GM18526 (cell line): ENCODE data around the gene DMRT3.

Experiments
- POLR2A ChIP-seq: IDR thresholded peaks from 3 replicates; pipeline ENCODE4 v1.6.1; 2011; ENCODE audit not compliant: insufficient read length; ENCODE audit errors: extremely low read depth

The DMRT3 gene

GRCh38 chr9:976258-976942, at the start of gene DMRT3:
TSS of gene DMRT3 (plus strand) at chr9:976655. CDS start at chr9:977002, 347 bp downstream.
- TF ChIP-seq POLR2A = no peak

GRCh38 chr9:926976-927375, 49.5 kb upstream of the DMRT3 start:
- no peak for TF ChIP-seq POLR2A

DNA sequence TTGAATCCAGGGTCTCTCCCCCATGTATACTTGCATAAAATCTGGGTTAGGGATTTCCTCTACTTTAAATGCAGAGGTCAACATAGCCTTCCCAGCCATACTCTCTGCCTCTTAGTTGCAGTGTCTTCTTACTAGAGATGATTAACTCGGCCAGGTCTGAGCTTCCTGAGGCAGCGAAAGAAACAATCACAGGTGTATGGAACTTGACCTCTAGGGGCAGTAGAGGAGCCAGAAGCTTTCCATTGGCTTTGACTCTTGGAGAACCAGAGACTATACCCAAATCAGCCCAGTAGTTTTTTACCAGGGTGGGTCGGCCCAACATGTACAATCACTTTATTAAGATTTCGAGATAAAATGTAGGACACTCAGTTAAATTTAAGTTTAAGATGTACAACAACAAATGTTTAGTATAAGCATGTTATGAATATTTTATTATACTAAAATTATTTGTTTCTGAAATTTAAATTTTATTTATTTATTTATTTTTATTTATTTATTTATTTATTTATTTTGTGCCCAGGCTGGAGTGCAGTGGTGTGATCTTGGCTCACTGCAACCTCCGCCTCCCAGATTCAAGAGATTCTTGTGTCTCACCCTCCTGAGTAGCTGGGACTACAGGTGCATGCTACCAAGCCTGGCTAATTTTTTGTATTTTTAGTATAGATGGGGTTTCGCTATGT, 48.0 kb upstream of the DMRT3 start:
- TF ChIP-seq POLR2A = no peak

GRCh38 chr9:929719-930118, 46.7 kb upstream of the DMRT3 start:
- TF ChIP-seq POLR2A = no peak

GRCh38 chr9:933356-933755, 43.1 kb upstream of the DMRT3 start:
- TF ChIP-seq POLR2A = no peak

GRCh38 chr9:935348-935965, 41.0 kb upstream of the DMRT3 start:
- TF ChIP-seq POLR2A = no peak

DNA sequence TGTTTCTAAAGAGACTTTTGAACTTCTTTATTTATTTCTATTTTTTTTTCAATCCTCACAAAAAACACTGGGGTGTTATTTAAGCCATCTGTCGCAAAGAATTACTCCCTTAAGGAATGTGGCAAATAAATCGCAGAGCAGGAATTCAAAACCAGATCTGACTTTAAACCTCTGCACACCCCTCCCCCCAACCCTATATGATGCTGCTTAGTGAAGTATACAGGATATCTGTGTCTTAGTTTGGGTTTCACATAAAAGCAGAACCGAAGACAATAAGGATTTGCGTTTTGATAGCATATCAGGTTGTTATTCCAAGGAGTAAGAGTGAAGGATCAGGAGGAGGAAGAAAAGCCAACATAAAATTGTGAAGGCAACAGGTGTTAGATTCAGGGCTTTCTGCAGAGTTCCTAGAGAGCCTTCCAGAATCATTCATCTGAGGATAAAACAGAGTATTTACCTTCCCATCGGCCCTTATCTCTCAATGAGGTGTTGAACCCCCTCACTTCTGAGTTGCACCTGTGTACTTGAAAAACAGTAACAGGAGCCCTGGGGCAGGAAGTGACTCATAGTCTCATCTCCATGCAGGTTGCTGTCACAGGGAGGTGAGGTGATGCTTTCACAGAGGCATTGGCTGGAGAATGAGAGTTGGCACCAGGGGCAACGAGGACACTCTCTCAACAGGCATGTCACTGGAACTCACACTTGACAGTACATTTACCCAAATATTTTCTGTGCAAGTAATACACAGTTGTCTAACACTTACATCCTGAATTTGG, 33.5 kb upstream of the DMRT3 start:
- no peak for TF ChIP-seq POLR2A

GRCh38 chr9:947985-948384, 28.5 kb upstream of the DMRT3 start:
- TF ChIP-seq POLR2A = no peak

- no peak for TF ChIP-seq POLR2A
Observed at GRCh38 chr9:948497-948896, 28.0 kb upstream of the DMRT3 start.

- no peak for TF ChIP-seq POLR2A
Observed at GRCh38 chr9:950139-950538, 26.3 kb upstream of the DMRT3 start.

DNA sequence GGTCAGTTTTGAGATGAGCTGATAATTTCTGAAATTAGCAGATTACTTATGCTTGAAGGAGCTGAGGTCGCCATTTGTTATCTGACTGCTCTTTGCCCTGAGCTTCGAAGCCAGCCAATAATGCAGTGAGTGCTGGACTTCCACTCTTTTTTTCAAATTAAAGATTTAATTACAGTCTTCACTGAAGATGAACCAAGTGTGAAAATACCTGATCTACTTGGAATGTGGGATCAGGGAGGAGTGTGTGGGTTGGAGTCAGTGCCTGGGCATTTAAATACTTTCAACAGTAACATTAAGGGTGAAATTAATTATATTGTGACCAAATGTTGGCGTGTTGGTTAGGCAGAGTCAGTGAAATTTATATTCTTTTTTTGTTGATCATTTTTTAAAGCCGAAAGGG, 23.9 kb upstream of the DMRT3 start:
- no peak for TF ChIP-seq POLR2A

DNA sequence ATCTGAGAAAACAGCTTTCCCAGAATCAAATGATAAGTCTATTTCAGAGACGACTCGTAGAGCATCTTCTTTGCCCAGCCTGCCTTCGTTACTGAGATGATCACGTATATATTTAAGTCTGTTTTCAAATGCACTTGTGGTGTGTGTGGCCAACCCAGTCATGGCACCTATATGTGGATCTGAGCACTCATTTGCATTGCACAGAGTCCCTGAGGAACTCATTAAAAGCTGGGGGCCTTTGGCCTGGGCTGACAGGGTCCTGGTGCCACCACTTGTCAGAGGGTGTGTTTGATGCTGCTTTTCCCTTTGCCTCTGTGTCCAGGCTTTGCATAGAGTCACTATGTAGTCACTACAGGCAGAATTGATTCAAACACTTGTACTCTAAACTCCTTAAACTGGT, 17.4 kb upstream of the DMRT3 start:
- TF ChIP-seq POLR2A = no peak

DNA sequence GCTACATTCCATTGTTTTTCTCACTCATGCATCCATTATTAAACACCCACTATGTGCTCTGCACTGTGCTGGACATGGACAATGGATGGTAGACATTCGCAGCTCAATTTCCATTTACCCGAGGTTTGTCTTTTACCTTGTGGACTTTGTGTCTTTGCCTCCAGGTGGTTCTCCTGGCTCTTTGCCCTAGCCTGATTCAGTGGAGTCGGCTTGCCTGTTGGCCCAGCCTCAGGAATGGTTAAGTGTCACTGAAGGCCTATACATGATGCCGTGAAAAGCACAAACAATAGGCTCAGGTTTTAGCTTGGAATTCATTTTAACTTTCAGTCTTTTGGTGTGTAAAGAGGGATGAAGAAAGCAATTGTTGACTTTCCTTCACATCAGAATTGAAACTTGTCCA, 16.5 kb upstream of the DMRT3 start:
- TF ChIP-seq POLR2A = no peak

- TF ChIP-seq POLR2A = no peak
Observed at GRCh38 chr9:962023-962422, 14.4 kb upstream of the DMRT3 start.

DNA sequence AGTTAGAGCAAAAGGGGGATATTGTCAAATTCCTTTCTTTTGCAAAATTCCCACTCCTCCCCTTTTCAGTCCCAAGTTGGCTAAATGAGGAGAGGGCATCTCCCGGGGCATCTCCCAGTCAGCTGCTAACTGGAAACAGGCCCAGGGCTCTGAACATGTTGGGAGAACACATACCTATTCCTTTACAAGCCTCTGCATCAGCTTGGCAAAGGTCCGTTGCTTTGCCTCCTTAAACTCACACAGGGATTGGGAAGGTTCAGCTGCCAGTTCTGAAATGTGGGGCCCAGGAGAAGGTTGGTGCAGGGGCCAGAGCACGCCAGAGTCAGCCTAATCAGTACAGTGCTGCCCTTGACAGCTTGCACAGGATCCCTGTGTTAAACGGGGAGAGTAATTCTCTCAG, 11.0 kb upstream of the DMRT3 start:
- no peak for TF ChIP-seq POLR2A

GRCh38 chr9:966870-967269, 9.6 kb upstream of the DMRT3 start:
- TF ChIP-seq POLR2A = no peak
